K562 (cell line): Measurements from ENCODE around the gene PCBP4. TPM values are rescaled to one million over a fixed set of nuclear protein-coding genes. Genes with fewer than 3 reads are reported as not detected.
A peak's percentile ranks its signal among the peaks of the same experiment; 100 is the strongest.

Experiments
- ATAC-seq: fragments of 200-7000 bp; cut with Tn5 transposase; 3 replicates; pipeline ENCODE4 v1.9.1; 2020; ENCODE audit warnings: moderate library complexity
- BruUV-seq: library from RNA; stranded (reverse); fragments of 400-500 nt; replicated peaks from 2 replicates; lab custom pipeline; 2021; lab: Mats Ljungman, UMichigan
- CTCF ChIA-PET: fragments of 300-600 bp; formaldehyde crosslinking; extraction: SDS; loops from one replicate; lab custom pipeline; 2021; ENCODE audit warnings: low intra/inter-chr PET ratio; lab: Yijun Ruan, JAX
- POLR2A ChIA-PET: fragments of 300-600, 350-650 bp; sonication (Branson Sonifier 250); formaldehyde crosslinking; extraction: SDS; loops from one replicate; lab custom pipeline; 2021; ENCODE audit warnings: antibody characterized with exemption, inconsistent platforms; lab: Yijun Ruan, JAX
- DNase-seq, 4 experiments: peaks; one replicate each; pipeline versions ENCODE4 v3.0.0 to v3.0.0-alpha.2; 2011 to 2018; ENCODE audit warnings: low spot score in 3 of 4, mixed read lengths in 3 of 4; ENCODE audit errors: extremely low read depth in 1 of 4
- FAIRE-seq: peaks from 2 replicates; lab custom pipeline; 2011; peaks lifted over from hg19 to GRCh38; lab: Jason Lieb, UNC
- H2AFZ ChIP-seq: 2 replicates; pipeline ENCODE4 v1.6.0; 2011; ENCODE audit warnings: low read depth, low read length, control low read depth, inconsistent platforms
- H3K27ac ChIP-seq: fragments of 200-600 bp; 3 replicates; pipeline ENCODE4 v1.8.0; 2011; ENCODE audit warnings: low read depth, mild to moderate bottlenecking, control low read depth, inconsistent platforms, low read length, moderate library complexity, mixed read lengths; ENCODE audit errors: extremely low read depth
- H3K27me3 ChIP-seq, 2 experiments: fragments of 300-600 bp in 1 of 2; 2 replicates in 1 of 2; 3 replicates in 1 of 2; pipeline versions ENCODE4 v1.6.0 to v1.8.0; 2011; ENCODE audit warnings: inconsistent platforms in 2 of 2, low read length in 2 of 2, mild to moderate bottlenecking in 1 of 2, mixed read lengths in 1 of 2, moderate library complexity in 1 of 2; ENCODE audit not compliant: control insufficient read depth in 2 of 2, insufficient read depth in 2 of 2
- H3K36me3 ChIP-seq: fragments of 300-600 bp; 3 replicates; pipeline ENCODE4 v1.8.0; 2011; ENCODE audit warnings: mild to moderate bottlenecking, low read length, inconsistent platforms; ENCODE audit not compliant: control insufficient read depth, insufficient read depth
- H3K4me1 ChIP-seq, 2 experiments: fragments of 200-600 bp in 1 of 2; replicated peaks in 1 of 2; 2 replicates in 1 of 2; 3 replicates in 1 of 2; pipeline versions ENCODE4 v1.5.1 to v1.8.0; 2011; ENCODE audit warnings: inconsistent platforms in 2 of 2, low read length in 2 of 2, mild to moderate bottlenecking in 1 of 2, mixed read lengths in 1 of 2, moderate library complexity in 1 of 2; ENCODE audit not compliant: control insufficient read depth in 2 of 2, insufficient read depth in 2 of 2
- H3K4me2 ChIP-seq: 2 replicates; pipeline ENCODE4 v1.6.1; 2011; ENCODE audit warnings: low read length, control low read depth, inconsistent platforms, mixed read lengths; ENCODE audit not compliant: insufficient read depth
- H3K4me3 ChIP-seq: fragments of 200-600 bp; sonication (generic), shearing (Covaris generic); 2 replicates; pipeline ENCODE4 v1.5.1; 2016; ENCODE audit warnings: control low read depth, inconsistent platforms
- H3K79me2 ChIP-seq: fragments of 200-600 bp; 3 replicates; pipeline ENCODE4 v1.8.0; 2011; ENCODE audit warnings: low read length, inconsistent platforms; ENCODE audit not compliant: control insufficient read depth, insufficient read depth
- H3K9ac ChIP-seq, 2 experiments: 2 replicates each; pipeline versions ENCODE4 v1.6.0 to v1.6.1; 2011; ENCODE audit warnings: low read depth in 2 of 2, low read length in 2 of 2, control low read depth in 1 of 2, inconsistent platforms in 1 of 2, mild to moderate bottlenecking in 1 of 2, mixed read lengths in 1 of 2; ENCODE audit not compliant: insufficient read depth in 1 of 2
- H3K9me1 ChIP-seq: one replicate; pipeline ENCODE4 v1.6.0; 2011; ENCODE audit warnings: inconsistent platforms, mild to moderate bottlenecking, low read length, moderate library complexity; ENCODE audit not compliant: control insufficient read depth, insufficient read depth
- H3K9me3 ChIP-seq: replicated peaks from 2 replicates; pipeline ENCODE4 v1.5.1; 2011; ENCODE audit warnings: low read depth, low read length, inconsistent platforms; ENCODE audit not compliant: control insufficient read depth, insufficient read depth
- H4K20me1 ChIP-seq: replicated peaks from 2 replicates; pipeline ENCODE4 v1.6.1; 2011; ENCODE audit warnings: low read length, inconsistent platforms, mixed read lengths; ENCODE audit not compliant: control insufficient read depth, insufficient read depth
- RBFOX2 ChIP-seq: fragments of 200-400 bp; formaldehyde crosslinking; IDR thresholded peaks from 2 replicates; pipeline ENCODE4 v1.6.1; 2017; ENCODE audit warnings: low read depth, mild to moderate bottlenecking, low read length, moderate library complexity
- THRB ChIP-seq: fragments of 450-650 bp; formaldehyde crosslinking; conservative IDR thresholded peaks from 2 replicates; pipeline ENCODE4 v1.4.0; 2022; ENCODE audit warnings: mild to moderate bottlenecking, missing genetic modification characterization
- ZNF165 ChIP-seq: fragments of 250-450 bp; sonication (Bioruptor Pico); IDR thresholded peaks from 2 replicates; pipeline ENCODE4 v1.4.0; 2020; ENCODE audit warnings: borderline replicate concordance
- WGBS: fragments of 100-300 bp; shearing (Covaris generic); methylation state at CpG from one replicate; pipeline ENCODE4 v1.1.6; 2016; ENCODE audit warnings: low coverage, mixed read lengths; ENCODE audit not compliant: insufficient coverage; ENCODE audit errors: missing lambda C conversion rate; 5-methylcytosine and 5-hydroxymethylcytosine counted together
- in situ Hi-C: fragments of 300-500 bp; cut with MboI; formaldehyde crosslinking; loops from 4 replicates; pipeline ENCODE4 v1.15.0; 2018; ENCODE audit warnings: inconsistent platforms, mixed read lengths
- intact Hi-C: fragments of 100-400 bp; cut with micrococcal nuclease; formaldehyde crosslinking; loops from 2 replicates; pipeline ENCODE4 v1.14.2; 2022
- polyA plus RNA-seq, 8 experiments: library from polyadenylated mRNA; depleted of rRNA in 4 of 8; stranded (reverse) in 5 of 8; unstranded in 3 of 8; fragments of >200 nt; fragmentation: Nextera tagmentation in 2 of 8; fragmentation: Illumina TruSeq in 1 of 8; extraction: Ambion mirVana in 2 of 8; extraction: Trizol in 1 of 8; gene quantifications; 2 replicates each; pipeline versions ENCODE4 v1.2.1 to v1.2.3, GENCODE V29; 2011 to 2014; ENCODE audit warnings: inconsistent platforms in 1 of 8, missing spikeins in 1 of 8
- total RNA-seq, 7 experiments: library from RNA; depleted of rRNA in 6 of 7; stranded (reverse); fragments of >200 nt in 6 of 7; fragmentation: Illumina TruSeq in 2 of 7; extraction: Trizol in 2 of 7; gene quantifications; 2 replicates each; pipeline versions ENCODE4 v1.2.1 to v1.2.3, GENCODE V29; 2011 to 2021; ENCODE audit warnings: low replicate concordance in 1 of 7

The PCBP4 gene
- total and polyA plus RNA-seq, 9 of the 15 experiments (the other 6 are each of a cell fraction or from before 2014, with no cell fraction given): 0.06 to 5.8 (median 2.6) TPM

- ChIA-PET POLR2A (interaction anchor here (0.6 kb wide), 1 partner anchor 306 kb away, joined by 3 read pairs; no protein-coding TSS in a partner anchor), CTCF (no interaction called here)
- BruUV-seq: no TSS peak
- in situ Hi-C loops: no loop called here
- Histone ChIP-seq H4K20me1 (no peaks in the 10 kb centered on the region), H2AFZ (no peak overlapping the region), H3K4me1 (peaks cover 5 to 6% of the 10 kb centered on the region in 2 experiments; a peak in 4 of 5 replicates), H3K27ac (no peak overlapping the region), H3K9ac (no peak overlapping the region), H3K27me3 (no peaks in the 10 kb centered on the region), H3K79me2 (peaks cover 20% of the 10 kb centered on the region), H3K9me1 (peaks cover 5% of the 10 kb centered on the region), H3K36me3 (peaks cover 72% of the 10 kb centered on the region; the same call in 2 of the 3 replicates), H3K9me3 (no peaks in the 10 kb centered on the region), H3K4me3 (no peak overlapping the region), H3K4me2 (no peak overlapping the region)
- TF ChIP-seq RBFOX2 (peak; percentile 29; the same call in 1 of the 2 replicates), THRB (CRISPR knock-in tag) (no peak), ZNF165 (no peak)
- 95% methylated on average over 19 of the region's 28 CpGs for WGBS
- ATAC-seq (no peak), FAIRE-seq (no peak), DNase-seq (no peak)
- intact Hi-C loops: no loop called here
These were observed 32.0 kb downstream of the PCBP4 start for GRCh38 chr3:51934991-51935885.
